Cardiac fibroblast (primary cell): ENCODE results near the gene RGS3.

Source experiments
- DNase-seq, 2 donors: peaks; one replicate each; pipeline versions ENCODE4 v3.0.0 to v3.0.0-alpha.2; 2010; ENCODE audit warnings: low read depth in 2 of 2
- H3K4me3 ChIP-seq, 2 donors: replicated peaks in 1 of 2; 1 replicate in 1 of 2; 2 replicates in 1 of 2; pipeline ENCODE4 v1.5.1; 2011; ENCODE audit warnings: low read depth in 2 of 2, low read length in 2 of 2, mild to moderate bottlenecking in 2 of 2, moderate library complexity in 1 of 2
- CTCF ChIP-seq: IDR thresholded peaks from one replicate; pipeline ENCODE4 v1.5.1; 2011; ENCODE audit warnings: low read depth, mild to moderate bottlenecking, low read length, inconsistent platforms

RGS3 gene

GRCh38 chr9:113603773-113604172, 140.2 kb downstream of the RGS3 start:
- no peak overlapping the region for H3K4me3 ChIP-seq
- DNase-seq = no peak
- no peak for TF ChIP-seq CTCF

GRCh38 chr9:113604393-113604792, 140.9 kb downstream of the RGS3 start:
- no peak overlapping the region for H3K4me3 ChIP-seq
- DNase-seq = no peak
- TF ChIP-seq CTCF = no peak

- TF ChIP-seq CTCF = no peak
- no peak for DNase-seq
Observed at GRCh38 chr9:113606510-113606909, 143.0 kb downstream of the RGS3 start.

GRCh38 chr9:113608082-113608685, 144.7 kb downstream of the RGS3 start:
- no peak overlapping the region for H3K4me3 ChIP-seq
- TF ChIP-seq CTCF = no peak
- no peak for DNase-seq

More at GRCh38 chr9:113606510-113606909, 143.0 kb downstream of the RGS3 start:
- H3K4me3 ChIP-seq = no peak overlapping the region

GRCh38 chr9:113609562-113610318, 146.2 kb downstream of the RGS3 start:
- H3K4me3 ChIP-seq = no peak overlapping the region
- TF ChIP-seq CTCF = no peak
- peak; percentile 61 to 96 for DNase-seq

- TF ChIP-seq CTCF = no peak
- no peak overlapping the region for H3K4me3 ChIP-seq
- DNase-seq = no peak
Observed at GRCh38 chr9:113611461-113612215, 148.1 kb downstream of the RGS3 start.
